Common myeloid progenitor, CD34-positive (primary cell): ENCODE measurements around the gene RS1.

ENCODE experiments used
- CTCF ChIA-PET: fragments of 350-600 bp; sonication (Branson Sonifier 250); formaldehyde crosslinking; loops from one replicate; lab custom pipeline; 2021; ENCODE audit warnings: antibody characterized with exemption; lab: Charles Lee
- POLR2A ChIA-PET: fragments of 350-600 bp; sonication (Branson Sonifier 250); formaldehyde crosslinking; loops from one replicate; lab custom pipeline; 2021; ENCODE audit warnings: antibody characterized with exemption; lab: Charles Lee
- DNase-seq, 3 donors: peaks; one replicate each; pipeline versions ENCODE4 v3.0.0 to v3.0.0-alpha.2; 2013
- H3K27ac ChIP-seq, 2 experiments: 1 replicate in 1 of 2; 2 replicates in 1 of 2; pipeline ENCODE4 v1.7.0; 2013; ENCODE audit warnings: inconsistent platforms in 2 of 2, low read length in 2 of 2, mild to moderate bottlenecking in 2 of 2, low read depth in 1 of 2, moderate library complexity in 1 of 2; ENCODE audit not compliant: severe bottlenecking in 2 of 2, insufficient read depth in 1 of 2, poor library complexity in 1 of 2
- H3K27me3 ChIP-seq, 5 experiments: replicated peaks in 2 of 5; 1 replicate in 3 of 5; 2 replicates in 2 of 5; pipeline versions ENCODE4 v1.6.1 to v1.7.0; 2013; ENCODE audit warnings: low read length in 4 of 5, mild to moderate bottlenecking in 2 of 5, moderate library complexity in 2 of 5, inconsistent platforms in 1 of 5; ENCODE audit not compliant: insufficient read depth in 5 of 5, control insufficient read depth in 4 of 5
- H3K36me3 ChIP-seq, 4 experiments: 1 replicate in 2 of 4; 2 replicates in 2 of 4; pipeline versions ENCODE4 v1.6.1 to v1.7.0; 2013; ENCODE audit warnings: low read length in 3 of 4, control low read depth in 1 of 4, mild to moderate bottlenecking in 1 of 4; ENCODE audit not compliant: control insufficient read depth in 4 of 4, insufficient read depth in 4 of 4
- H3K4me1 ChIP-seq, 4 experiments: 1 replicate in 3 of 4; 2 replicates in 1 of 4; pipeline versions ENCODE4 v1.6.1 to v1.7.1; 2013; ENCODE audit warnings: low read length in 3 of 4, mild to moderate bottlenecking in 3 of 4, control low read depth in 1 of 4, inconsistent platforms in 1 of 4, moderate library complexity in 1 of 4; ENCODE audit not compliant: control insufficient read depth in 4 of 4, insufficient read depth in 4 of 4; ENCODE audit errors: control extremely low read depth in 1 of 4
- H3K4me3 ChIP-seq, 7 experiments: 1 replicate in 4 of 7; 2 replicates in 3 of 7; pipeline versions ENCODE4 v1.5.1 to v1.7.0; 2013; ENCODE audit warnings: mild to moderate bottlenecking in 7 of 7, low read length in 6 of 7, moderate library complexity in 6 of 7, inconsistent platforms in 2 of 7, low read depth in 2 of 7, control low read depth in 1 of 7; ENCODE audit not compliant: insufficient read depth in 4 of 7, control insufficient read depth in 1 of 7; ENCODE audit errors: extremely low read depth in 1 of 7
- H3K9me3 ChIP-seq, 5 experiments: 1 replicate in 4 of 5; 2 replicates in 1 of 5; pipeline versions ENCODE4 v1.6.1 to v1.7.1; 2013; ENCODE audit warnings: low read length in 4 of 5, mild to moderate bottlenecking in 2 of 5, inconsistent platforms in 1 of 5, low read depth in 1 of 5, moderate library complexity in 1 of 5; ENCODE audit not compliant: control insufficient read depth in 4 of 5, insufficient read depth in 2 of 5; ENCODE audit errors: control extremely low read depth in 1 of 5
- WGBS: methylation state at CpG from one replicate; pipeline ENCODE4 v1.1.5; 2013; ENCODE audit not compliant: insufficient coverage; 5-methylcytosine and 5-hydroxymethylcytosine counted together

Gene RS1

GRCh38 chrX:18674417-18674787, 2.5 kb upstream of the RS1 start:
- 41% methylated on average over 11 of the region's 19 CpGs for WGBS
- peak overlapping the region; percentile 44 to 79 (median 67) for H3K4me3 ChIP-seq
- no peaks in the 10 kb centered on the region for H3K9me3 ChIP-seq
- peak overlapping the region in 1 of 2 experiments; percentile 49 for H3K27ac ChIP-seq
- H3K4me1 ChIP-seq, result peaks cover 0 to 19% (median 1%) of the 10 kb centered on the region in 4 experiments
- no peak for DNase-seq
- peaks cover 0 to 10% (median 0%) of the 10 kb centered on the region in 5 experiments for H3K27me3 ChIP-seq
- POLR2A ChIA-PET, result no interaction called here
- H3K36me3 ChIP-seq, result no peaks in the 10 kb centered on the region
- CTCF ChIA-PET, result no interaction called here

- peak in 2 of 3 donors; percentile 42 to 60 for DNase-seq
- ChIA-PET POLR2A (no interaction called here), CTCF (no interaction called here)
- Histone ChIP-seq H3K27me3 (no peaks in the 10 kb centered on the region), H3K27ac (no peak overlapping the region), H3K9me3 (no peaks in the 10 kb centered on the region), H3K4me1 (peaks cover 7 to 12% (median 9%) of the 10 kb centered on the region in 4 experiments), H3K4me3 (peak overlapping the region in 2 of 7 experiments; percentile 15 to 48), H3K36me3 (no peaks in the 10 kb centered on the region)
- 76% methylated on average over 11 of the region's 15 CpGs for WGBS
Observed at GRCh38 chrX:18668071-18668835, 3.7 kb downstream of the RS1 start.

DNA sequence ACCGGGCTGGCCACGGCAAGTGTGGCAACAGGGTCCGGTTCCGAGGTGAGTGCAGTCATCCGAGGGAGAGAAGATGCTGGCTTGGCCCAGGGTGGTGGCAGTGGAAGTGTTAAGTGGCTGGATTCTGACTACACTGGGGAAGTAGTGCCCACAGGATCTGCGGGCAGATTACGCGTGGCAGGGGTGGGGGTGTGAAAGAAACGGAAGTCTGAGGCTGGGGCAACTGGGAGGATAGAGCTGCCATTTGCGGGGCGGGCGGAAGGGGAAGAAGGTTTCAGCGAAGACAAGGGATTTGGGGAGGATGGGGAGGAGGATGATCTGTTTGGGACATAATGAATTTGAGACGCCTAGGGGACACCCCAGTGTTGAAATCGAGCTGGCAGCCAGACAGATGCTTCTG, 5.3 kb downstream of the RS1 start:
- H3K36me3 ChIP-seq, result no peaks in the 10 kb centered on the region
- ChIA-PET CTCF (no interaction called here), POLR2A (no interaction called here)
- H3K27me3 ChIP-seq, result no peaks in the 10 kb centered on the region
- DNase-seq, result peak in 2 of 3 donors; percentile 43 to 44
- H3K9me3 ChIP-seq, result no peaks in the 10 kb centered on the region
- no peak overlapping the region for H3K4me3 ChIP-seq
- WGBS, result 62% methylated on average over 15 of the region's 15 CpGs
- peaks cover 7 to 12% (median 9%) of the 10 kb centered on the region in 4 experiments for H3K4me1 ChIP-seq
- no peak overlapping the region for H3K27ac ChIP-seq

DNA sequence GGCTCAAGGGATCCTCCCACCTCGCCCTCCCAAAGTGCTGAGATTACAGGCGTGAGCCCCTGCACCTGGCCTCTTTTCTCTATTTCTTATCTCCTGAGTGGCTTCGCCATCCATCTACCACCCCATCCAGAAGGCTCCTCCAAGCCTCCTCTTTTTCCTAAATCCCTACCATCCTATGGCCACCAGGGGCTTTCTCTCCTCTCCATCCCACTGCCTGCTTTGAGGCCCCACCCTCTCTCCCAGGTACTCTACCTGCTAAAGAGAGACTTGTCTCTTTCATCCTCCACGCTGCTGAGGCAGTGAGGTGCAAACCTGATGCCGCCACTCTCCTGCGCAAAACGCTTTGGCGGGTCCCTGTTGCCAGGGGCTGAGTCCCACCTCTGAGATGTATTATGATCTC, 7.0 kb downstream of the RS1 start:
- Histone ChIP-seq H3K9me3 (no peaks in the 10 kb centered on the region), H3K27ac (no peak overlapping the region), H3K4me3 (no peak overlapping the region), H3K27me3 (no peaks in the 10 kb centered on the region), H3K4me1 (peaks cover 7 to 12% (median 9%) of the 10 kb centered on the region in 4 experiments), H3K36me3 (no peaks in the 10 kb centered on the region)
- ChIA-PET CTCF (interaction anchor here (1.2 kb wide), 1 partner anchor 17 kb away, joined by 5 read pairs; no protein-coding TSS in a partner anchor), POLR2A (no interaction called here)
- no peak for DNase-seq
- WGBS, result 86% methylated on average over 4 of the region's 8 CpGs

GRCh38 chrX:18661273-18661672, 10.6 kb downstream of the RS1 start:
- DNase-seq, result no peak

DNA sequence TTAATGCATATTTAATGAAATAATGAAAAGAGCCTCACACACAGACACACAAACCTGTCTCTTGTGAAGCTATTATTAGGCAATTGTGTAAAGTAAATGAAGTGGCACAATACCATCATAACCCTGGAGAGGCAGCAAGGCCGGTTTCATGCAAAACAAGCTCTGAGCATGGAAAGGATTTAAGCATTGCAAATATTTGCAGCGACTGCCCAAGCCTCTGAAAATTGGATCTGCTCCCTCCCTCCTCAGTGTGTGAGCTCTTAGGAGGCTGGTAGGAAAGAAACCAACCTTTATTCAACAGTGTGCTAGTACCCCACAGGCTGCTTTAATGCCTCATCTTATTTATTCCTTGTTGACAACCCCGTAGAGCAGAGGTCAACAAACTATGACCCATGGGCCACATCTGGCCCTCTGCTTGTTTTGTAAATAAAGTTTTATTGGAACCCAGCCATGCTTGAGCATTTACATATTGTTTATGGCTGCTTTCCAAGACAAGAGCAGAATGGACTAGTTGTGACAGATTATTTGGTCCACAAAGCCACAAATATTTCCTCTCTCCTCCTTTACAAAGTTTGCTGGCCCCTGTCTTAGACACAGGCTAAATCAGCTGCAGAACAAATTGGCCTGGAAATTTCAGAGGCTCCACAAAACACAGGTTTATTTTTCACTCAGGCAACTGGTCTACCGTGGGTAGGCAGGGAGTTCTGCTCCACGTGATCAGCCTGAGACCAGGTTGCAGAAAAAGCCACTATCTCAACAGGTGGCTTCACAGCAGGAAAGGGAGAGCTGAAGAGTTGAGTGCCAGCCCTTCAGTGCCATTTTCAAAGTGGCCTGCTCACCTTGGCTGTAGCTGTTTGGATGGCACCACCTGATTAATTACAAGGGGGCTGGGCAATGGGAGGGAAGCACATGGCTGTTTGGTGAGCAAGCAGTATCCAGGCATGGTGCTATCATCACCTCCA, 16.8 kb downstream of the RS1 start:
- H3K36me3 ChIP-seq, result no peaks in the 10 kb centered on the region
- CTCF ChIA-PET, result no interaction called here
- 65% methylated on average over 4 of the region's 5 CpGs for WGBS

More at GRCh38 chrX:18661273-18661672, 10.6 kb downstream of the RS1 start:
- H3K27ac ChIP-seq, result no peak overlapping the region
- H3K9me3 ChIP-seq, result no peaks in the 10 kb centered on the region
- WGBS, result 80% methylated on average over 12 of the region's 12 CpGs
- H3K4me3 ChIP-seq, result no peak overlapping the region
- H3K4me1 ChIP-seq, result no peaks in the 10 kb centered on the region
- H3K36me3 ChIP-seq, result no peaks in the 10 kb centered on the region
- ChIA-PET POLR2A (no interaction called here), CTCF (no interaction called here)
- peaks cover 0 to 2% (median 0%) of the 10 kb centered on the region in 5 experiments for H3K27me3 ChIP-seq

GRCh38 chrX:18652636-18653035, 19.3 kb downstream of the RS1 start:
- Histone ChIP-seq H3K27ac (no peak overlapping the region), H3K36me3 (no peaks in the 10 kb centered on the region), H3K27me3 (no peaks in the 10 kb centered on the region), H3K9me3 (no peaks in the 10 kb centered on the region), H3K4me1 (no peaks in the 10 kb centered on the region), H3K4me3 (no peak overlapping the region)
- POLR2A ChIA-PET, result no interaction called here
- no peak for DNase-seq
- CTCF ChIA-PET, result no interaction called here

More for the DNA sequence above, 16.8 kb downstream of the RS1 start:
- Histone ChIP-seq H3K4me1 (no peaks in the 10 kb centered on the region), H3K27me3 (peaks cover 0 to 2% (median 0%) of the 10 kb centered on the region in 5 experiments), H3K27ac (no peak overlapping the region), H3K4me3 (no peak overlapping the region), H3K9me3 (no peaks in the 10 kb centered on the region)
- no peak for DNase-seq
- POLR2A ChIA-PET, result no interaction called here
